Stimulated activated CD4-positive, alpha-beta T cell treated with anti-CD3 and anti-CD28 coated beads, Interleukin-4, amount 100 ng/mL, for 1 hour (primary cell): Measurements from ENCODE around the gene EPN2.
A peak's percentile ranks its signal among the peaks of the same experiment; 100 is the strongest.
"Not testable (repeated sequence)": the region's sequence is repeated elsewhere in the genome, so short reads cannot be mapped to it uniquely, and the experiment has no call there.

ENCODE experiments used
- DNase-seq: peaks from one replicate; pipeline ENCODE4 v3.0.0-alpha.2; 2020

The EPN2 gene

GRCh38 chr17:19348081-19348650 is 111.0 kb downstream of the EPN2 start:
- DNase-seq = no peak

- no peak for DNase-seq
Observed at GRCh38 chr17:19348806-19349205, 111.6 kb downstream of the EPN2 start.

GRCh38 chr17:19353401-19353800 is 116.2 kb downstream of the EPN2 start:
- DNase-seq = not testable (repeated sequence)

GRCh38 chr17:19354748-19355147 is 117.6 kb downstream of the EPN2 start:
- no peak for DNase-seq

GRCh38 chr17:19357351-19357750 is 120.2 kb downstream of the EPN2 start:
- no peak for DNase-seq

- no peak for DNase-seq
Observed at GRCh38 chr17:19357761-19358160, 120.6 kb downstream of the EPN2 start.

GRCh38 chr17:19359151-19359550 is 122.0 kb downstream of the EPN2 start:
- no peak for DNase-seq

GRCh38 chr17:19359856-19360255 is 122.7 kb downstream of the EPN2 start:
- DNase-seq = no peak

- DNase-seq = no peak
Observed at GRCh38 chr17:19360772-19361171, 123.6 kb downstream of the EPN2 start.

GRCh38 chr17:19361326-19361725 is 124.2 kb downstream of the EPN2 start:
- DNase-seq = no peak

- no peak for DNase-seq
Observed at GRCh38 chr17:19361944-19362276, 124.7 kb downstream of the EPN2 start.

GRCh38 chr17:19362277-19363113 is 125.3 kb downstream of the EPN2 start, which contains the start of gene B9D1:
TSS of gene B9D1 (minus strand) at chr17:19362723. CDS start at chr17:19362569, 154 bp downstream.
- peak; percentile 92 for DNase-seq

GRCh38 chr17:19363114-19363438 is 125.9 kb downstream of the EPN2 start:
- no peak for DNase-seq

- no peak for DNase-seq
Observed at GRCh38 chr17:19363460-19364035, 126.4 kb downstream of the EPN2 start.

GRCh38 chr17:19364699-19365498 is 127.7 kb downstream of the EPN2 start:
- DNase-seq = no peak

GRCh38 chr17:19365499-19365817 is 128.3 kb downstream of the EPN2 start:
- no peak for DNase-seq

- DNase-seq = no peak
Observed at GRCh38 chr17:19365833-19366636, 128.9 kb downstream of the EPN2 start.

GRCh38 chr17:19366637-19366972 is 129.4 kb downstream of the EPN2 start:
- DNase-seq = no peak

- DNase-seq = no peak
Observed at GRCh38 chr17:19368229-19368628, 131.1 kb downstream of the EPN2 start.

GRCh38 chr17:19369107-19369778 is 132.1 kb downstream of the EPN2 start:
- DNase-seq = no peak

- no peak for DNase-seq
Observed at GRCh38 chr17:19369846-19370492, 132.8 kb downstream of the EPN2 start.

GRCh38 chr17:19370493-19370960 is 133.4 kb downstream of the EPN2 start:
- DNase-seq = no peak
